ENCODE measurements around the gene BMPER.

DNA sequence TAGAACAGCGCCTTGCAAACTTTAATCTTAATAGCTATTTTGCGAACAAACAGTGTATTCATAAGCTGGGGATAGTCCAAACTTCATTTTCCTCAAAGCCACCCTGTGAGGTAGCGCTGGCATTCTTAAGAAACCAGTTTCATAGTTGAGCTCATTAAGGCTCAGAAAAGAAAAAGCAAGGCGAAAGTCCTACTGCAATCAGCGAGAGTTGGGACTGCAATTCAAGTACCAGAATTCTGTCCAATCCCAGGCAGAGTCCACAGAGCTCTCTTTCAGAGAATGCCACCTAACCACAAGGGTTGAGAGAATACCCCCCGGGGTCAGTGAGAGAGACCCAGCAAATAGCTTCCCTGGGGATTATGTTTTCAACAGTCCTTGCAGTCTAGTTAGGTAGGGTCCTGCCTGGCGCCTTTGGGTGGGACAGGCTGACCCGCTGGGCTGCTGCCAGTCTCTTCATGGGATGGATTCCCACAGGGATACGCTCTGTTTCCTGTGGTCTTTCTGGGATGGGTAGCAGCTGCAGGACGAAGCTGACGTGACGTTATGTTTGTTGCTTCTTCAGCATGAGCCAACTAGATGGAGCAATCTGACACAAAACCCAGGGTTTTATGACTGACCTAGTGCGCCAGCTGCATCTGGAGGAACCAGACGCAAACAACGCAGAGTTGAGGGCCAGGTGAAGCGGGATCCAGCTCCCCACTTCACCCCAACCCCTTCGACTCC lies 16.0 kb downstream of the BMPER start:
- no peak for TF ChIP-seq POLR2A (IDR thresholded peaks at IDR 0.05; ENCODE audit: control extremely low read depth in 1 of 2, low read depth in 2 of 2, low read length in 2 of 2)
- TF ChIP-seq TAF7 (optimal IDR thresholded peaks at IDR 0.05; ENCODE audit: borderline replicate concordance, low read depth, low read length) = no peak
- no peak for TF ChIP-seq EZH2 (IDR thresholded peaks at IDR 0.05; ENCODE audit: low read depth, low read length, severe bottlenecking)

All from H1 (cell line).